NK-92 (cell line): ENCODE results near the gene MYOZ2.

Experiments
- DNase-seq: peaks from one replicate; lab custom pipeline; 2025; ENCODE audit not compliant: unreplicated experiment; lab: John Stamatoyannopoulos, UW

The MYOZ2 gene

GRCh38 chr4:119190354-119190753 lies 54.7 kb downstream of the MYOZ2 start:
- no peak for DNase-seq

- no peak for DNase-seq
These were observed 55.9 kb downstream of the MYOZ2 start for GRCh38 chr4:119191505-119191904.

GRCh38 chr4:119197772-119198212 lies 62.2 kb downstream of the MYOZ2 start:
- DNase-seq: no peak

GRCh38 chr4:119204916-119205315 lies 69.3 kb downstream of the MYOZ2 start:
- DNase-seq: no peak

GRCh38 chr4:119205690-119206089 lies 70.1 kb downstream of the MYOZ2 start:
- DNase-seq: no peak

- DNase-seq: no peak
These were observed 70.5 kb downstream of the MYOZ2 start for GRCh38 chr4:119206178-119206577.

GRCh38 chr4:119207051-119207450 lies 71.4 kb downstream of the MYOZ2 start:
- DNase-seq: no peak

GRCh38 chr4:119209077-119209476 lies 73.4 kb downstream of the MYOZ2 start:
- no peak for DNase-seq

GRCh38 chr4:119209586-119209985 lies 74.0 kb downstream of the MYOZ2 start:
- no peak for DNase-seq

- DNase-seq: no peak
These were observed 75.1 kb downstream of the MYOZ2 start for GRCh38 chr4:119210775-119211174.

GRCh38 chr4:119211867-119212233 lies 76.2 kb downstream of the MYOZ2 start:
- DNase-seq: no peak

- peak; percentile 75 for DNase-seq
These were observed 76.8 kb downstream of the MYOZ2 start, which contains the start of gene USP53 for GRCh38 chr4:119212234-119212963. Gene USP53, plus strand, starts transcription at chr4:119212713. Its CDS starts 27,047 bp downstream, at chr4:119239760.

- no peak for DNase-seq
These were observed 77.5 kb downstream of the MYOZ2 start for GRCh38 chr4:119212964-119213606.

GRCh38 chr4:119218093-119218492 lies 82.5 kb downstream of the MYOZ2 start:
- DNase-seq: no peak

GRCh38 chr4:119221412-119221811 lies 85.8 kb downstream of the MYOZ2 start:
- no peak for DNase-seq

- DNase-seq: no peak
These were observed 92.1 kb downstream of the MYOZ2 start for GRCh38 chr4:119227690-119228089.

- DNase-seq: no peak
These were observed 92.8 kb downstream of the MYOZ2 start for GRCh38 chr4:119228406-119228805.

- no peak for DNase-seq
These were observed 94.5 kb downstream of the MYOZ2 start for GRCh38 chr4:119229908-119230687.

GRCh38 chr4:119231491-119231890 lies 95.9 kb downstream of the MYOZ2 start:
- DNase-seq: no peak

GRCh38 chr4:119232286-119232685 lies 96.7 kb downstream of the MYOZ2 start:
- no peak for DNase-seq

GRCh38 chr4:119233191-119233590 lies 97.6 kb downstream of the MYOZ2 start:
- DNase-seq: no peak

- no peak for DNase-seq
These were observed 98.1 kb downstream of the MYOZ2 start for GRCh38 chr4:119233750-119234149.
